CD4-positive, alpha-beta memory T cell (primary cell): Measurements from ENCODE around the gene SMURF1. TPM values are rescaled to one million over a fixed set of nuclear protein-coding genes. Genes with fewer than 3 reads are reported as not detected.

Source experiments
- CTCF ChIA-PET: fragments of 350-600 bp; sonication (Branson Sonifier 250); formaldehyde crosslinking; loops from one replicate; lab custom pipeline; 2021; ENCODE audit warnings: inconsistent platforms; ENCODE audit not compliant: partially characterized antibody; lab: Charles Lee
- POLR2A ChIA-PET: fragments of 350-600 bp; sonication (Branson Sonifier 250); formaldehyde crosslinking; loops from one replicate; lab custom pipeline; 2021; ENCODE audit not compliant: partially characterized antibody; lab: Charles Lee
- DNase-seq, 5 donors: peaks; one replicate each; pipeline versions ENCODE4 v3.0.0 to v3.0.0-alpha.2; 2020 to 2022; ENCODE audit warnings: mixed read lengths in 1 of 5
- H3K27ac ChIP-seq: one replicate; pipeline ENCODE4 v1.7.0; 2013; ENCODE audit warnings: low read depth, low read length
- H3K27me3 ChIP-seq: 2 replicates; pipeline ENCODE4 v1.7.0; 2013; ENCODE audit warnings: mild to moderate bottlenecking, low read length, moderate library complexity; ENCODE audit not compliant: insufficient read depth
- H3K36me3 ChIP-seq: 2 replicates; pipeline ENCODE4 v1.7.0; 2013; ENCODE audit warnings: mild to moderate bottlenecking, low read length, moderate library complexity; ENCODE audit not compliant: insufficient read depth
- H3K4me1 ChIP-seq: 2 replicates; pipeline ENCODE4 v1.7.0; 2013; ENCODE audit warnings: mild to moderate bottlenecking, low read length, moderate library complexity; ENCODE audit not compliant: insufficient read depth
- H3K4me3 ChIP-seq, 2 donors: one replicate each; pipeline ENCODE4 v1.7.0; 2013; ENCODE audit warnings: low read length in 2 of 2, mild to moderate bottlenecking in 1 of 2
- H3K9me3 ChIP-seq, 2 donors: one replicate each; pipeline ENCODE4 v1.7.0; 2013; ENCODE audit warnings: low read length in 2 of 2, control low read depth in 1 of 2; ENCODE audit not compliant: control insufficient read depth in 1 of 2
- H3K27ac Mint-ChIP-seq, 7 donors: one replicate each; pipeline ENCODE4 v1.8.0; 2020 to 2021; ENCODE audit warnings: mixed read lengths in 7 of 7, mild to moderate bottlenecking in 6 of 7, inconsistent platforms in 3 of 7, moderate library complexity in 3 of 7
- H3K27me3 Mint-ChIP-seq, 2 donors: one replicate each; pipeline ENCODE4 v1.8.0; 2020 to 2021; ENCODE audit warnings: mixed read lengths in 2 of 2
- H3K36me3 Mint-ChIP-seq, 2 donors: one replicate each; pipeline ENCODE4 v1.8.0; 2020 to 2021; ENCODE audit warnings: mixed read lengths in 2 of 2, inconsistent platforms in 1 of 2, mild to moderate bottlenecking in 1 of 2
- H3K4me1 Mint-ChIP-seq, 4 donors: one replicate each; pipeline ENCODE4 v1.8.0; 2020 to 2021; ENCODE audit warnings: mixed read lengths in 4 of 4, mild to moderate bottlenecking in 1 of 4
- H3K4me3 Mint-ChIP-seq, 8 donors: one replicate each; pipeline ENCODE4 v1.8.0; 2020 to 2021; ENCODE audit warnings: mixed read lengths in 8 of 8, mild to moderate bottlenecking in 7 of 8, moderate library complexity in 6 of 8, inconsistent platforms in 3 of 8
- H3K9me3 Mint-ChIP-seq, 8 donors: one replicate each; pipeline ENCODE4 v1.8.0; 2020 to 2021; ENCODE audit warnings: mixed read lengths in 8 of 8, mild to moderate bottlenecking in 5 of 8, inconsistent platforms in 3 of 8, moderate library complexity in 1 of 8
- intact Hi-C: fragments of 100-400 bp; cut with micrococcal nuclease; formaldehyde crosslinking; loops from one replicate; pipeline ENCODE4 v1.15.1; 2023
- polyA plus RNA-seq, 2 donors: library from polyadenylated mRNA; unstranded; fragments of 300-500 nt; fragmentation: Illumina TruSeq; gene quantifications; one replicate each; pipeline ENCODE4 v1.2.3, GENCODE V29; 2021
- total RNA-seq, 2 experiments: library from RNA; stranded (reverse); gene quantifications; one replicate each; pipeline ENCODE4 v1.2.3, GENCODE V29; 2021

The SMURF1 gene
- total and polyA plus RNA-seq, 4 experiments from 2014 or later: 0.88 to 23.2 (median 12.9) TPM

DNA sequence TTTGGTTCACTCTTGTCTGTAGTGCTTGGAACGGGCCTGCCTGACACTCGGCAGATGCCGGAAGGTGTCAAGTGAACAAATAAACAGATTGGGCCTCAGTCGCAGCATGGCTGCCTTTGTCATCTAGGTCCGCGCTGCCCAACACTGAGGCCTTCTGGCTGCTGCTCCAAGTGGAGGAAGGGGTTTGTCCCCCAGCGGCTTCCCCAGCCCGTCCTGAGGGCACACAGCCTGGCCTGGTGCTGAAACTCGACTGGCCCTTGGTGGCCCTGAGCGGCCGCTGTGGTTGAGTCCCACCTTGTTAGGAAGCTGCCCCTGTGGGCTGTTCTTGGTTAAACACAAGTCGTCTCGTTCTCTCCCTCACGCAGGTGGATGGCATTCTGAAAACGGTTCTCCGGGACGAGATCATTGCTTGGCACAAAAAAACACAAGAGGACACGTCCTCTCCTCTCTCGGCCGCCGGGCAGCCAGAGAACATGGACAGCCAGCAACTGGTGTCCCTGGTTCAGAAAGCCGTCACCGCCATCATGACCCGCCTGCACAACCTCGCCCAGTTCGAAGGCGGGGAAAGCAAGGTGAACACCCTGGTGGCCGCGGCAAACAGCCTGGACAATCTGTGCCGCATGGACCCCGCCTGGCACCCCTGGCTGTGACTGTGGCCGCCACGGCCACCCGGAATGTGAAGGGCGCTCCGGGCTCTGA, 132.1 kb downstream of the SMURF1 start:
- ChIA-PET POLR2A (no interaction called here), CTCF (no interaction called here)
- DNase-seq: no peak
- H3K9me3 Mint-ChIP-seq: no peaks in the 10 kb centered on the region
- intact Hi-C loops: no loop called here
- peak overlapping the region in 1 of 7 donors; percentile 31 for H3K27ac Mint-ChIP-seq
- no peak overlapping the region for H3K27ac ChIP-seq
- H3K4me3 ChIP-seq: no peak overlapping the region
- peaks cover 62 to 80% of the 10 kb centered on the region in 2 donors for H3K36me3 Mint-ChIP-seq
- peaks cover 69% of the 10 kb centered on the region for H3K36me3 ChIP-seq
- H3K9me3 ChIP-seq: no peaks in the 10 kb centered on the region
- H3K27me3 ChIP-seq: no peaks in the 10 kb centered on the region
- no peak overlapping the region for H3K4me3 Mint-ChIP-seq
- H3K4me1 Mint-ChIP-seq: peaks cover 2 to 9% (median 8%) of the 10 kb centered on the region in 4 donors
- H3K27me3 Mint-ChIP-seq: no peaks in the 10 kb centered on the region
- no peaks in the 10 kb centered on the region for H3K4me1 ChIP-seq

DNA sequence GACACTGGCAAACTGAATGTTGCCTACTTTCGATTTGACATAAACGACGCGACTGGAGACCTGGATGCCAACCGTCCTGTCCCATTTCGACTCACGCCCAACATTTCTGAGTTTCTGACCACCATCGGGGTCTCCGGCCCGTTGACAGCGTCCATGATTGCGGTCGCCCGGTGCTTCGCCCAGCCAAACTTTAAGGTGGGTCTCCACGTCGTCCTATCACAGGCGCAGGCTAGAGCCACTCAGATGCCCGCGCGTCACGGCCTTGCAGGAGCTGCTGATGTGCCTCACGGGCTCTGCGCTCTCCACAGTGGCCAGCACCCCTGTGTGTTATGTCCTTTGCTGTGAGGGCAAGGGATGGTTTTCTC, 132.6 kb downstream of the SMURF1 start:
- no peaks in the 10 kb centered on the region for H3K27me3 ChIP-seq
- peaks cover 74% of the 10 kb centered on the region for H3K36me3 ChIP-seq
- no peaks in the 10 kb centered on the region for H3K9me3 Mint-ChIP-seq
- peaks cover 1 to 6% (median 2%) of the 10 kb centered on the region in 4 donors for H3K4me1 Mint-ChIP-seq
- intact Hi-C loops: no loop called here
- H3K4me3 ChIP-seq: no peak overlapping the region
- no peak for DNase-seq
- no peaks in the 10 kb centered on the region for H3K27me3 Mint-ChIP-seq
- H3K27ac Mint-ChIP-seq: no peak overlapping the region
- H3K4me1 ChIP-seq: no peaks in the 10 kb centered on the region
- no peak overlapping the region for H3K27ac ChIP-seq
- H3K36me3 Mint-ChIP-seq: peaks cover 62 to 80% of the 10 kb centered on the region in 2 donors
- no peak overlapping the region for H3K4me3 Mint-ChIP-seq
- ChIA-PET POLR2A (no interaction called here), CTCF (no interaction called here)
- no peaks in the 10 kb centered on the region for H3K9me3 ChIP-seq

DNA sequence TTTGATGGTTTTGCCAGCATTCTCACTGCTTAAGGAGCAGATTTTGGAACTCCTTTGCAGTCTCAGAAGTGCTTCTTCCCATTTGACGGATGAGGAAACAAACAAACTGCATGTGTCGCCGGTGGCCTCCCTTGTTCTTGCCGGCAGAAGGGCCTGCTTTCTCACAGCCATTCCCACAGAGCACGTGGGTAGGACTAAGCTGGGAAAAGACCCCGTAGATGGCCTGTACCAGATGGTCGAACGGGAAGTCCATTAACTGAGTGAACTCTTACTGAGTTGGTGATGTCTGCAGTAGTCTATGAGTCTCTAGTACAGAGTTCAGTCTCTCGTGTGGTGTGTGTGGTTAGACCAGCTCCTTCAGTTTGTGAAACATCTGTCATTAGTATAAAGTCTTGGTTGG, 133.6 kb downstream of the SMURF1 start:
- ChIA-PET POLR2A (no interaction called here), CTCF (no interaction called here)
- peaks cover 63 to 80% of the 10 kb centered on the region in 2 donors for H3K36me3 Mint-ChIP-seq
- intact Hi-C loops: no loop called here
- no peaks in the 10 kb centered on the region for H3K4me1 ChIP-seq
- H3K27ac Mint-ChIP-seq: no peak overlapping the region
- H3K4me3 Mint-ChIP-seq: no peak overlapping the region
- no peak overlapping the region for H3K4me3 ChIP-seq
- H3K27ac ChIP-seq: no peak overlapping the region
- peaks cover 0 to 2% (median 0%) of the 10 kb centered on the region in 4 donors for H3K4me1 Mint-ChIP-seq
- no peaks in the 10 kb centered on the region for H3K9me3 ChIP-seq
- no peaks in the 10 kb centered on the region for H3K9me3 Mint-ChIP-seq
- peaks cover 84% of the 10 kb centered on the region for H3K36me3 ChIP-seq
- H3K27me3 Mint-ChIP-seq: no peaks in the 10 kb centered on the region
- DNase-seq: no peak
- H3K27me3 ChIP-seq: no peaks in the 10 kb centered on the region

DNA sequence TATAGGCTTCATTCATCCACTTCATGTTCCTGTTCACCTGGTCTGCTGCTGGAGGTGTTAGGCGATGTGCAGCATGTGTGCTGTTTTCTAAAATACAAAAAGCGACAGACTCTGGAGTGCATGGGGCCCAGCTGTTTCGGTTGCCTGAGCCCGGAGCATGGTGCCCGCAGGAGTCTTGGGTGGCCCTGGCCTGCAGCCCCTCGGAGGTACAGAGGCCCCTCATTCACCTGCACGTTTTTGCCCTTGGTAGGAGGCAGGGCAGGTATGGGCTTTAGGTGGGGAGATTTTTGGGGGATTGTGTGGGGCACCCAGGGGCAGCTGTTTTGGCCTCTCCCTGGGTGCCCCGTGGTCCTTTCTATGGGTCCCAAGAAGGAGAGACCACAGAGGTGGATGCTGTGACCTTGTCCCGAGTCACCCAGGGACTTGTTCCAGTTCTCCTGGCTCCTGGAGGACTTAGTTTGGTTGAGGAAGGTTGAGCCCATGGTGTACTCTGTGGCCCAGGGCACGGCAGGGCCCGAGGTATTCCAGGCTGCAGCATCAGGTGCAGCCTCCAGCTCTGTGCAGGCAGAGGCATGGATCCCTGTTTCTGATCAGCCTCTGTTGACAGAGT, 134.9 kb downstream of the SMURF1 start:
- Mint-ChIP-seq H3K9me3 (no peaks in the 10 kb centered on the region), H3K36me3 (peaks cover 64 to 80% of the 10 kb centered on the region in 2 donors), H3K4me1 (no peaks in the 10 kb centered on the region), H3K27ac (peak overlapping the region in 1 of 7 donors; percentile 15), H3K27me3 (no peaks in the 10 kb centered on the region), H3K4me3 (no peak overlapping the region)
- no peaks in the 10 kb centered on the region for H3K27me3 ChIP-seq
- peaks cover 85% of the 10 kb centered on the region for H3K36me3 ChIP-seq
- no peak overlapping the region for H3K27ac ChIP-seq
- no peak overlapping the region for H3K4me3 ChIP-seq
- H3K4me1 ChIP-seq: no peaks in the 10 kb centered on the region
- CTCF ChIA-PET: interaction anchor here (0.7 kb wide), 1 partner anchor 295 kb away, joined by 3 read pairs; no protein-coding TSS in a partner anchor
- intact Hi-C loops: no loop called here
- no peak for DNase-seq
- no peaks in the 10 kb centered on the region for H3K9me3 ChIP-seq
- POLR2A ChIA-PET: no interaction called here

- no peaks in the 10 kb centered on the region for H3K9me3 Mint-ChIP-seq
- no peak for DNase-seq
- Histone ChIP-seq H3K4me3 (no peak overlapping the region), H3K27ac (no peak overlapping the region), H3K4me1 (no peaks in the 10 kb centered on the region), H3K36me3 (peaks cover 82% of the 10 kb centered on the region), H3K9me3 (no peaks in the 10 kb centered on the region), H3K27me3 (no peaks in the 10 kb centered on the region)
- intact Hi-C loops: no loop called here
- H3K4me3 Mint-ChIP-seq: no peak overlapping the region
- CTCF ChIA-PET: no interaction called here
- H3K27me3 Mint-ChIP-seq: no peaks in the 10 kb centered on the region
- POLR2A ChIA-PET: no interaction called here
- H3K36me3 Mint-ChIP-seq: peaks cover 62 to 76% of the 10 kb centered on the region in 2 donors
- H3K4me1 Mint-ChIP-seq: no peaks in the 10 kb centered on the region
- no peak overlapping the region for H3K27ac Mint-ChIP-seq
Measured at GRCh38 chr7:99008181-99008631, 135.7 kb downstream of the SMURF1 start.

DNA sequence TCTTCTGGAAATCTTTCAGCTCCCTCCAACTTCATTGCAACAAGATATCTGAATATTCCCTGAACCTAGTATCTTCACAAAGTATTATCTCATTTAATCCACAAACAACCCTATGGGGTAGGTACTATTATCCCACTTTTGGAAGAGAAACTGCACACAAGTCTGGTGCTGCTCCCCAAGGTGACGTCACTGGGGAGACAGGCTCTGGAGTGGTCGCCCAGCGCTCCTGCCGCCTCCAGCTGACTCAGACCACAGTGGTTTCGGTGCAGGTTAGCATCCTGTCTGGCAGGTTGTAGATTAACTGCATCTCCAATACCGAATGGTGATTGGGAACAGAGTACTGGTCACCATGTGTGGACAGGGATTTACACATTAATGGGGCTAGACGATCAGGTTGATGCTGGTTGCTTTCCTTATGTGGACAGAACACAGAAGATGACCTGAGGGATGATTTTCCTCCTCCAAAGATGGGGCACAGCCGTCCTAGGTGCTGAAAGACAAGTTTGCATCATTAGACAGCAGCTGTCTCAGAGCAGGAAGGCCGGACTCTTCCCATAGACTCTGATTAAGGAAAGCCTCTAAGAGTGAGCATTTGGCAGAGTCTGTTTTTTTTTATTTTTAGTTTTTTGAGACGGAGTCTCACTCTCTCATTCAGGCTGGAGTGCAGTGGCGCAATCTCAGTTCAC, 137.0 kb downstream of the SMURF1 start:
- Mint-ChIP-seq H3K36me3 (peaks cover 56 to 76% of the 10 kb centered on the region in 2 donors), H3K9me3 (no peaks in the 10 kb centered on the region), H3K4me3 (no peak overlapping the region), H3K27me3 (no peaks in the 10 kb centered on the region), H3K4me1 (no peaks in the 10 kb centered on the region), H3K27ac (peak overlapping the region in 1 of 7 donors; percentile 35)
- ChIA-PET CTCF (no interaction called here), POLR2A (interaction anchor here (0.6 to 0.7 kb wide), 2 partner anchors 392 to 1039 kb away, joined by 3 read pairs; no protein-coding TSS in a partner anchor)
- intact Hi-C loops: no loop called here
- H3K36me3 ChIP-seq: peaks cover 83% of the 10 kb centered on the region
- H3K9me3 ChIP-seq: no peaks in the 10 kb centered on the region
- no peaks in the 10 kb centered on the region for H3K4me1 ChIP-seq
- no peak for DNase-seq
- H3K27ac ChIP-seq: no peak overlapping the region
- no peak overlapping the region for H3K4me3 ChIP-seq
- no peaks in the 10 kb centered on the region for H3K27me3 ChIP-seq

- H3K27me3 ChIP-seq: no peaks in the 10 kb centered on the region
- H3K36me3 ChIP-seq: peaks cover 82% of the 10 kb centered on the region
- intact Hi-C loops: no loop called here
- H3K4me3 ChIP-seq: no peak overlapping the region
- Mint-ChIP-seq H3K27ac (peak overlapping the region in 1 of 7 donors; percentile 47), H3K9me3 (no peaks in the 10 kb centered on the region), H3K4me1 (peaks cover 0 to under 1% (median under 1%) of the 10 kb centered on the region in 4 donors), H3K4me3 (no peak overlapping the region), H3K36me3 (peaks cover 55 to 77% of the 10 kb centered on the region in 2 donors), H3K27me3 (no peaks in the 10 kb centered on the region)
- H3K9me3 ChIP-seq: no peaks in the 10 kb centered on the region
- H3K4me1 ChIP-seq: no peaks in the 10 kb centered on the region
- no peak overlapping the region for H3K27ac ChIP-seq
- DNase-seq: no peak
- ChIA-PET POLR2A (no interaction called here), CTCF (interaction anchor here (1.1 kb wide), 1 partner anchor 8 kb away, joined by 4 read pairs; no protein-coding TSS in a partner anchor)
Measured at GRCh38 chr7:99005776-99006175, 138.1 kb downstream of the SMURF1 start.
